Stimulated activated CD8-positive, alpha-beta memory T cell treated with anti-CD3 and anti-CD28 coated beads, Interleukin-12 subunit alpha, Interleukin-12 subunit beta, amount 100 ng/mL, for 24 hours (primary cell): ENCODE measurements around the gene CHST11.
A peak's percentile ranks its signal among the peaks of the same experiment; 100 is the strongest.
"Not testable (repeated sequence)": the region's sequence is repeated elsewhere in the genome, so short reads cannot be mapped to it uniquely, and the experiment has no call there.

ENCODE experiments used
- DNase-seq: peaks from one replicate; pipeline ENCODE4 v3.0.0-alpha.2; 2020; ENCODE audit errors: extremely low read depth

The CHST11 gene

DNA sequence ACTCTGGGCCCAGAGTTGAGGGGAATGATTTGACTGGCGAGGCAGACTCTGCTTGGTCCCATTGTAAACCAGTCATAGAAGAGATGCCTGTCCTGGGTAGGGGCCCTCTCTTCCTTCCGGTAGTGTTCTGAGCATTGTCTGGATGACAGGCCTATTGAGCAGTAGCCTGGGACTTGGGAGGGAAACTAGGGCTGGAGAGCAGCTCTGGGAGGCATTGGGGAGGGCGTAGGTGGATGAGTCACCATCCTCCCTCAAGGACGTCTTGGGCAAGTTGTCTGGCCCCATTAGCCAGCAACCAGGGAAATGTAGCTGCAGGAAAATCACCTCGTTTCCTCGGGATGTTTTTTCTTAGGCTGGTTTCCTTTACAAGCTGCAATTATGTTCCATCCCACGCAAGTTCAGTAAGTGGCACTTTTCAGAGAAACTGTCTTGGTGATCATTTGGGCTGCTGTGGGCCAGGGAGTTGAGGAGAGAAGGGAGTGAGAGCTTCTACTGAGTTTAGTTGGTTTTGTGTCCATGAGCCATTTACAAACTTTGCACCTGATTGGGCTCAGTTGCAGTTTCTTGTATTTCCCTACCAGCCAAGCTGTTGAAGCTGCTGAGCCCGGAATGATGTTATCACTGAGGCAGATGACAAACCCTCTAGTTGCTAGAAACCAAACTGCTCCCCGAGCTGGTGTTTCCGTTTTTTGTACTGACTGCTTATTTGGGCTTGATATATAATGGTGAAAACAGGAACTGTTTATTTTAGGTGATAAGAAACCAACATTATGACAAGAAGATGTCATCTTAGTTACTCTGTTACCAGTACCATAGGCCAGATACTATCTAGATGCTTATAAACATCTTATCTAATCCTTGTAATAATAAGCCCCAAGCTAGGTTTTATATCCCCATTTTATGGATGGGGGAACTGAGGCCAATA lies 147.6 kb downstream of the CHST11 start:
- peak; percentile 19 for DNase-seq

GRCh38 chr12:104604995-104605675 lies 148.4 kb downstream of the CHST11 start:
- DNase-seq: no peak

DNA sequence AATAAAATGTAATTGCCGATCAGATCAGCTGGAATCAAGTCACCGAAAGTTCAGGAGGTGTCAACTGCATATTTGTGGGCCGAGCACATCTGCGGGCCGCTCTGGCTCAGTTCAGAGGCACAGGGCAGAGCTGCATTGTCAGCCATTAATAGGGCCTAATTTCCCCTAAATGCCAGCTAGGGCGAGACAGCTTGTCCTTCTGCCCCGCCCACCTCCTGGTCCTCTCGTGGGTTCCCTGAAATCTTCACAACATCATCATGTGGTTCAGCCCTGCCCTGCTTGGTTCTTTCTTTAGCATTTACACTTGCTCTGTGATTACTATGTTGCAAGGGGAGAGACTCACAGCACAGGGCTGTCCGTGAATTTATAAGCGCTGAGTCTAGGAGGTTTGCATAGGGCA lies 148.9 kb downstream of the CHST11 start:
- no peak for DNase-seq

- no peak for DNase-seq
Measured at GRCh38 chr12:104608998-104609397, 152.2 kb downstream of the CHST11 start.

DNA sequence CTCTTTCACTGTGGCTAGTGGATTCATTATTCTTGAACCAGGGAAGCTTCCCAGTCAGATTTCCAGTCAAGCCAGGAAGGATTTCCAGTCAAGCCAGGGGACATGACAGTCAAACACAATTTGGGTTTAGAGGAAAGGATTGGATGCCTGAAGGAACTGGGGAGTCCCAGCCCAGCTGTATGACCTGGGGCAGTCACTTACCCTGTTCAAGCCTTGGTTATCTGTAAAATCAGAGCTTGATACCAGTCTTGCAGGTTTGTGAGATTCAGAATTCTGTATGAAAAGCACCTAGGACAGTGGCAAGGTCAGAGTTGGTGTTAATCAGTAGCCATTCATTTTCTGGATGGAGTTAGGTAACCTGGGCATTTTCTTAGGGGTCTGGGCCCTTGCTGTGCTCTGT lies 152.7 kb downstream of the CHST11 start:
- no peak for DNase-seq

- DNase-seq: no peak
Measured at GRCh38 chr12:104610513-104611235, 153.9 kb downstream of the CHST11 start.

DNA sequence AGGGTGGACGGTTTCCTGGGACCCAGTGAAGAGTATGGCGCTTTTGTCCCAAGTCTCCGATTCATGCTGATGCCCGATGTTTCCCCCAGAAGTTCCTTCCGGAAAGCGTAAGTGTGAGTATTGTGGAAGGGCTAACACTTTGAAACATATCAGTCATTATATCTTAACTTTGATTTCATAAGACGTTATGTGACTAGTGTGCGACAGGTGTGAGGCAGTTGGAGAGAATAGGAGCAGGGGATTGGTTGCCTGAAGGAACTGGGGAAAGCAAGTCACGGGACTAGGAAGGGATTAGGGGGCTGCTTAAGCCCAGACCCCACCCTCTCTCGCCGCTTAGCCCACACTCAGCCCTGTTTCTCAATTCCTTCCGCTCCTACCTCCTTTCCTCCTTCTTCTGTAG lies 154.9 kb downstream of the CHST11 start:
- no peak for DNase-seq

GRCh38 chr12:104613372-104613771 lies 156.6 kb downstream of the CHST11 start:
- not testable (repeated sequence) for DNase-seq

DNA sequence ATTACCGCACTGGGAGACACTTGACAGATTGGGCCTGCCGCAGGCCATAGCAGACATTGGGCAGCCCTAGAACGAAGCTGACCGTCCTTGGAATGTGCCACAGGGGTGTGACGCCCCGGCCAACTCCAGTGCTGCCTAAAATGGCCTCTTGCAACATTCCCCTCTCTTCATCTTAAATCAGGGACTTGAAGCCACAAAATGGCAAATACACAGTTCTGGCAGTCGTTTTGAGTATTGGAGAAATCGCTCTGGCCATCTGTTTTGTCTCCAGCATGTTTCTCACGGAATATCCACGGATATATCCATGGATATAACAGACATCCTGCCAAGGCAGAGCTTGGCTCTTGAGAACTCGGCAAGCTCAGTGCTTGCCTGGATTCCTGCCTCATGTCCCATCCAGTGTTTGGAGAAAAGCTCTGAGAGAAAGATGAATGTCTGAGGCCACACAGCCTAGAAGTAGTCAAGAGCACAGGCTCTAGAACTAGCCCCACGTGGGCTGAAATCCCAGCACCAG lies 158.4 kb downstream of the CHST11 start:
- no peak for DNase-seq

DNA sequence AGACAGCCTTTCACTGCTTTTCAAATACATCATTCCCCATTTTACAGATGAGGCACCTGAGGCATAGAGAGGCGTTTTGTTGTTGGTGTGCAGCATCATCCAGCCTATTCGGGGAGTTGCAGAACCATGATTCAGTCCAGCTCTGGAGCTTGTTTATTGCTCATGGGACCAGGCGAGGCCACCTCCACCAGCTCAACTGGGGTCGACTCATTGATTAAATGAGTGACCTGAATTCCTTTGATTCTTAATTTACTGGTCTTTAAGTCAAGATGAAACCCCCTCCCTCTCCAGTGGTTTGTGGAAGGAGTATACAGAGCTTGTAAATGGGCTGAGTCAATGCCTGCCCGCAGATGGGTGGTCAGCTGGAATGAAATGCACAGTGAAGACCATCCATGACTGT lies 161.9 kb downstream of the CHST11 start:
- DNase-seq: no peak

DNA sequence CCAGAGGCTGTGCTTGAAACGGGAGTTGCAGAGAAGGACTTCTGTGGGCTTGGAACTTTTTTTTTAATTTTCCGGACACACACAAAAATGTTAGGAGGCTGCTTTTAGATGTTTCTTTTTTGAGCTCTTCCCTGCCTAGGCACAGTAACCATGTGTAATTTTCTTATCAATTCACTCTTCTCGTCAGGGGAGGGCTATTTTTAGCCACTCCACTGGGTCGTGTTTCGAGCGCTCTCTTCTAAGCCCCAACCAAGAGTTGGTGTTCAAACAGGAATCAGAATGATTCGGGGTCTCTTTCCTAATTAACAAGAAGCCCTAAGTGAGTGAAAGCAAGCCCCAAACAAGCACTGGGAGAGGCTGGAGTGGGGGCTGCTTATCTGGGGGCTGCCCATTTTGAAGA lies 162.6 kb downstream of the CHST11 start:
- no peak for DNase-seq

DNA sequence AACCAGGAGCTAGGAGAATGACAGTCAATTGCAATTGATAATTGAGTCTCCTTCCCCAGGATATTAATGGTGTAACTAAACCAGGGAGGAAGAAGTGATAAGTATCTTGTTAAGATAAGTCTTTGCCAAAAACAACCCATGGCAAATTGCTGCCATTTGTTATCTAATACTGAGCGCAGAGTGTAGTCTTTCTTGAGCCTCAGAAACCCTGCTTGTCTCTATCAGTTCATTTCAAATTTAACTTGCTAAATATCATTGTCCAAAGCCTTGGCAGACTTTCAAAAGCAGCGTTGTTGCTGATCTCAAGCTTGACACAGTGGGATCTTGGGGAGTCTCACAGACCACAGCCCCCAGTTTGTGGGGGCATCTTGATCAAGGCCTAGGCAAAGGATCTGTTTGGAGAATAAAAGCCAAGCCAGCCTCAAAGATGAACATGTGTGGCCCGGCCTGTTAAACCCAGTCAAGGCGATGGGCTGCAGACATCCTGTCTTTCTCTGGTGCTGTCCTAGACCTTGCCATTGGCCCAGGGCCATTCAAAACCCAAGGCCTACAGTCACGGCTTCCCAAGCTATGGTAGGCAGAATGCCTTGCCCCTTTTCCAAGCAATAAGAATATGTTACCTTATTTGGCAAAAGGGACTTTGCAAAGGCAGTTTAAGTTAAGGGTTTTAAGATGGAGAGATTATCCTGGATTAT lies 164.2 kb downstream of the CHST11 start:
- no peak for DNase-seq

DNA sequence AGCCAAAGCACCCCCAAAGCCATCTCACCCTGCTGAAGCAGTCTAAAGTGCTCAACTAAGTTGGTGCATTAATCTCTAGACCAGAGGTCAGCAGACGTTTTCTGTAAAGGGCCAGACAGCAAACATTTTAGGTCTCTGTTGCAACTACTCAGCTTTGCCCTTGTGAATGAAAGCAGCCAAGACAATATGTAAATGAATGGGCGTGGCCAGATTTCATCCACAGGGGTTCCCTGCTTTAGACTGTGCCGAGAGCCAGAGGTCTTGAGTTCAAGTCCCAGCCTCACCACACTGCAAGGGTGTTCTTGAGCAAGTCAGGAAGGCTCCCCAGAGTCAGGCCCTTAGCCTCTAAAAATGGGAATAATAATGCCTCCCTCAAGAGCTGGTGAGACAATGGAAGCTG lies 166.2 kb downstream of the CHST11 start:
- DNase-seq: no peak

DNA sequence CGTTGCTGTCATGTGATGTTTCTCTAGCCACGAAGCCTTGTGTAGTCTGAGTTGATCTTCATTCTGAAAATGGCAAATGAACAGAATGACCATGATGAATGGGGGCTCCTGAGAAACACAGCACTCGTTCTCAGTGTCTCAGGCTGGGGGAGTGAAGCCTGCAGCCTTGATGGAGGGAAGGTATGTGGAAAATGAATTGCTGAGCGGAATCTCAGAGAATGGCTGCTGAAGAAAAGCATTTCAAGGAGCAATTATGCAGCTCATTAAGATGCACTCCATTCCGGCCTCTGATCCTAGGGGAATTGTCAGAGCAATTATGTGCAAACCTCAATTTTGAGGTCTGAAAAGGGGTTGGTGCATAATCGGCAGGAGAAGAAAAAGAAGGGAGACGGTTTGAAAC lies 167.1 kb downstream of the CHST11 start:
- DNase-seq: no peak

DNA sequence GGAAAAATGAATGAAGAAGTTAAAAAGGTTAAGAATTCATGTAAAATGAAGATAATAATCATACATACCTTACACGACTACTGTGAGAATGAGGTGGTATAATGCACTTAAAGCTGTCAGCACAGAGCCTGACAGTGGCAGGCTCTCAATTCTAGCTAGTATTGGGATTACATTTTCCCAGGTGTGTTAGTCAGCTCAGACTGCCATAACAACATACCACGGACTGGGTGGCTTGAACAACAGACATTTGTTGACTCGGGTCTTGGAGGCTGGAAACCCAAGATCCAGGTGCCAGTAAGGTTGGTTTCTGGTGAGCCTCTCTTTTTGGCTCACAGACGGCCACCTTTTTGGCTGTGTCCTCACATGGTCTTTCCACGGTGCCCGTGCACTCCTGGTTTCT lies 167.8 kb downstream of the CHST11 start:
- DNase-seq: no peak

DNA sequence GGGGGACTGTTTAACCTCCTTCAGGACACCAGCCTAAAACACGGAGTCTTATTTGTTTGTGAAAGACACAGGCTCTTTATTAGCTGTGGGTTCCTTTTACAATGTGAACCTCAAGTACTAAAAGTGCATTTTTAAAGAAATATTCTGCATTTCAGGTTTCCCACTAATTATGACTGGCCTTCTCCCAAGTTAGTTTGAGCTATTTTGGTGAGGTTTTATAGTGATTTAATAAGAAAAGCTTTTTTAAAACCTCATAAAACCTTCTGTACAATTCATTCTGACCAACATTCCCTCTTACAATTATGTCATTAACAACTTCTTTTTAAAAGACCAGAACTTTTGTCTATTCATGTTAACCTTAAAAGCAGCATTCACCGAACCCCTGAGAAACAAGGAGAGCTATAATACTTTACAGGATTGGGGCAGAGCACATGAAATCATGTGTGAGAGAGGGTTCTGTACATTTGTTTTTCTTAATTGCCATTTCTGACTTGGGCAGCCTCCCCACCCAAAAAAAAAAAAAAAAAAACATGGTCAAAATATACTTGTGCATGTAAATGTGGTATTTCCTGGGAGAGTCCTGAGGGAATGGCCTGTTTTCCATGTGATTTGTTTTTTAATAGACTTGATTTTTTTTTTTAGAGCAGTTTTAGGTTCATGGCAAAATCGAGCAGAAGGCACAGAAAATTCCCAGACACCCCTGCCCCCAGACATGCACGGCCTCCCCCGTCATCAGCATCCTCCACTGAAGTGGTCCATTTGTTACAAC lies 169.5 kb downstream of the CHST11 start:
- DNase-seq: no peak

DNA sequence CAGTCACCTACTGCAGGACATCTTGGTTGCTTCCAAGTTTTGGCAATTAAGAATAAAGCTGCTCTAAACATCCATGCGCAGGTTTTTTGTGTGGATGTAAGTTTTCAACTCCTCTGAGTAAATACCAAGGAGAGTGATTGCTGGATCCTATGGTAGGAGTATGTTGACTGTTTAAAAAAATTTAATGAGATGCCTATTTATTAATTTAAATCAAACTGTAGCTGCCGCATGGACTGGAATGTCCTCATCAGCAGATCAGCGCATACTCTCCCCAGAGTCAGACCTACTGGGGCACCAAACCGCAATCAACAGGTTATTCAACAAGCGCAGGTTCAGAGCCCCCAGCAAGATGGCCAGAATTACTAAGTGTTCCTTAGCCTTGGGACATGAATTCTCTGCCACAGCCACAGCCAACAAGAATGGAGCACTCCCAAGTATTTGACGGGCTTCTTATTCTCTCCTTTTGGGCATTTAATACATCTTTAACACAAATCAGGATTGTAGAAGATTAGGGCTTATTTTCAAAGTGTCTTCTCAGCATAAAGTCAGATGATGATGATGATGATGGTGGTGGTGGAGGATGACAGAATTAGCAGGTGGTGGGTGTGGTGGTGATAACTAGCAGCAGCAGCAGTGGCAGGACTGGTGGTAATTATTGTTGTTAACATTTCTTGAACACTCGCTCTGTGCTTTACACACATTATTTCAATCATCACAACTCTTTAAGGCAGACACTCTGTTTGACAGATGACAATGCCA lies 170.7 kb downstream of the CHST11 start:
- DNase-seq: no peak

- no peak for DNase-seq
Measured at GRCh38 chr12:104627990-104628830, 171.5 kb downstream of the CHST11 start.

DNA sequence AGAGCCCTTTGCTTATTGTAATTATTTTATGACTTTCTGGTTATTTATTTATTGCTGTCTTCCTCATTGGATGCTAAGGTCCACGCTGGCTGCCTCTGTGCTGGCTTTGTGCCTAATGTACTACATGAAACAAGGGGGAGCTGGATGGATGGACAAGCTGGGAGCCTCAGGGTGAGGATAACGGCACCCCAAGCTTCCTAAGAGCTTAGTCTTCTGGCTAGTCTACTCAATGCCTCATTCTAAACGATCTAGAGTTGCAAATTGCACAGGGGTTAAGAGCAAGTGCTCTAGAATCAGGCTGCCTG lies 172.0 kb downstream of the CHST11 start:
- DNase-seq: no peak
